Measurements from ENCODE around the gene WDR82. TPM values are rescaled to one million over a fixed set of nuclear protein-coding genes. Genes with fewer than 3 reads are reported as not detected.

Gene WDR82
- total and polyA plus RNA-seq, 2 of the 4 experiments (the other 2 are of a cell fraction) = 38.1 to 68.1 TPM

- peaks cover 25 to 57% of the 10 kb centered on the region in 2 experiments for H3K79me1 ChIP-seq (ENCODE audit: low read depth in 1 of 2, low read length in 2 of 2)
- H3K4me2 ChIP-seq (ENCODE audit: low read depth, low read length) = no peak overlapping the region
- CTCF ChIA-PET = interaction anchor here (0.7 kb wide), 1 partner anchor 12 kb away, joined by 3 read pairs; no protein-coding TSS in a partner anchor
- H3K4ac ChIP-seq (ENCODE audit: low read depth, low read length) = no peak overlapping the region
- no peak overlapping the region for H2BK15ac ChIP-seq (ENCODE audit: low read depth, low read length)
- H3K23ac ChIP-seq (ENCODE audit: low read depth, low read length) = no peak overlapping the region
- ATAC-seq (ENCODE audit: low read depth) = no peak
- H3K27ac ChIP-seq (ENCODE audit: insufficient read depth, low read length) = no peak overlapping the region
- no peak overlapping the region for H3K9ac ChIP-seq (ENCODE audit: low read depth, low read length)
- peaks cover 46% of the 10 kb centered on the region for H3K36me3 ChIP-seq (ENCODE audit: control insufficient read depth, insufficient read depth, low read length)
- H3K14ac ChIP-seq (replicated peaks; ENCODE audit: low read depth, low read length) = no peak overlapping the region
- TF ChIP-seq CEBPB (IDR thresholded peaks at IDR 0.05; ENCODE audit: low read depth, low read length) (no peak), MAZ (IDR thresholded peaks at IDR 0.05; ENCODE audit: borderline replicate concordance, low read depth, low read length) (no peak), FOS (IDR thresholded peaks at IDR 0.05; ENCODE audit: low read depth, low read length) (no peak), SMC3 (IDR thresholded peaks at IDR 0.05; ENCODE audit: low read depth, low read length) (no peak), MXI1 (IDR thresholded peaks at IDR 0.05; ENCODE audit: borderline replicate concordance, low read depth, low read length) (no peak), ELK1 (IDR thresholded peaks at IDR 0.05; ENCODE audit: borderline replicate concordance, low read depth, low read length) (no peak), NFE2L2 (IDR thresholded peaks at IDR 0.05; ENCODE audit: low read depth, low read length) (no peak), MAFK (IDR thresholded peaks at IDR 0.05; ENCODE audit: low read depth, low read length) (no peak), CHD1 (IDR thresholded peaks at IDR 0.05; ENCODE audit: low read depth, low read length) (no peak), POLR2A (IDR thresholded peaks at IDR 0.05; ENCODE audit: low read depth, low read length) (no peak), BHLHE40 (IDR thresholded peaks at IDR 0.05; ENCODE audit: low read depth, low read length) (no peak), RAD21 (IDR thresholded peaks at IDR 0.05; ENCODE audit: low read length) (no peak), RFX5 (IDR thresholded peaks at IDR 0.05; ENCODE audit: low read depth, low read length) (no peak), CTCF (conservative IDR thresholded peaks at IDR 0.05; ENCODE audit: low read depth, low read length) (no peak)
- TF ChIP-seq, protein P1, sequence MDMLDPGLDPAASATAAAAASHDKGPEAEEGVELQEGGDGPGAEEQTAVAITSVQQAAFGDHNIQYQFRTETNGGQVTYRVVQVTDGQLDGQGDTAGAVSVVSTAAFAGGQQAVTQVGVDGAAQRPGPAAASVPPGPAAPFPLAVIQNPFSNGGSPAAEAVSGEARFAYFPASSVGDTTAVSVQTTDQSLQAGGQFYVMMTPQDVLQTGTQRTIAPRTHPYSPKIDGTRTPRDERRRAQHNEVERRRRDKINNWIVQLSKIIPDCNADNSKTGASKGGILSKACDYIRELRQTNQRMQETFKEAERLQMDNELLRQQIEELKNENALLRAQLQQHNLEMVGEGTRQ (IDR thresholded peaks at IDR 0.05; ENCODE audit: low read depth, low read length) = no peak
- H2BK120ac ChIP-seq (ENCODE audit: low read depth, low read length) = no peak overlapping the region
- H4K20me1 ChIP-seq (ENCODE audit: insufficient read depth, low read length) = peaks cover 51% of the 10 kb centered on the region
- no peak overlapping the region for H2AFZ ChIP-seq (replicated peaks; ENCODE audit: low read length, poor library complexity)
- in situ Hi-C loops (cut with MboI; ENCODE audit: low sequenced_read_pairs) (no loop called here), dilution Hi-C loops (cut with HindIII; ENCODE audit: low sequenced_read_pairs, unreplicated experiment) (no loop called here), intact Hi-C loops (cut with micrococcal nuclease) (loop anchor here (2.0 kb wide), 1 partner anchor 13 kb away; no protein-coding TSS in a partner anchor)
- H4K8ac ChIP-seq (ENCODE audit: low read depth in 2 of 2, low read length in 2 of 2) = no peak overlapping the region
- no peak overlapping the region for H2AK9ac ChIP-seq (replicated peaks; ENCODE audit: low read depth, low read length, poor library complexity)
- no TSS peak for BruUV-seq (replicated peaks)
- no peak overlapping the region for H4K91ac ChIP-seq (ENCODE audit: insufficient read depth, low read depth, low read length)
- H3K56ac ChIP-seq (ENCODE audit: extremely low read depth, insufficient read depth, low read length) = no peak overlapping the region
- 100% methylated on average over 3 of the region's 7 CpGs; no CpG with 5 or more reads in 1 of the 2 experiments for WGBS, 2 experiments (ENCODE audit: extremely low coverage in 2 of 2, insufficient read length in 1 of 2)
- no peak overlapping the region for H3K18ac ChIP-seq (ENCODE audit: low read depth, low read length)
- H3K27me3 ChIP-seq (ENCODE audit: control insufficient read depth, insufficient read depth, low read length) = no peaks in the 10 kb centered on the region
- no peak overlapping the region for H4K5ac ChIP-seq (ENCODE audit: low read depth, low read length)
- no peak for DNase-seq
- POLR2A ChIA-PET (ENCODE audit: unreplicated experiment) = no interaction called here
- peaks cover 3% of the 10 kb centered on the region; the same call in 1 of the 2 replicates for H3K9me1 ChIP-seq (ENCODE audit: insufficient read depth, low read length)
- no peak overlapping the region for H2BK5ac ChIP-seq (ENCODE audit: low read depth, low read length, poor library complexity, severe bottlenecking)
- no peak overlapping the region for H2AK5ac ChIP-seq (ENCODE audit: low read depth, low read length)
- no peaks in the 10 kb centered on the region for H3K9me3 ChIP-seq (ENCODE audit: control insufficient read depth, insufficient read depth, low read length)
- no peak overlapping the region for H3K4me3 ChIP-seq (ENCODE audit: insufficient read depth, low read depth, low read length)
- H2BK20ac ChIP-seq (ENCODE audit: low read depth, low read length) = no peak overlapping the region
- peaks cover 3% of the 10 kb centered on the region; the same call in 1 of the 2 replicates for H3K4me1 ChIP-seq (ENCODE audit: control insufficient read depth, insufficient read depth, low read length)
Measured at GRCh38 chr3:52268036-52268435, 10.4 kb downstream of the WDR82 start.

Measured in IMR-90 (cell line).